T-helper 2 cell treated with Interferon-gamma antibody and Interleukin-4, amounts not matched to agents 5 μg/mL and 100 μg/mL, for 36 hours (primary cell): ENCODE results near the gene SHROOM2.

Source experiments
- DNase-seq: peaks from one replicate; pipeline ENCODE4 v3.0.0; 2021; ENCODE audit warnings: low spot score
- H3K27ac Mint-ChIP-seq: one replicate; pipeline ENCODE4 v1.8.0; 2021; ENCODE audit warnings: mild to moderate bottlenecking, mixed read lengths
- H3K27me3 Mint-ChIP-seq: one replicate; pipeline ENCODE4 v1.8.0; 2021; ENCODE audit warnings: low read depth, mixed read lengths
- H3K36me3 Mint-ChIP-seq: one replicate; pipeline ENCODE4 v1.8.0; 2021; ENCODE audit warnings: low read depth, mixed read lengths
- H3K4me1 Mint-ChIP-seq: one replicate; pipeline ENCODE4 v1.8.0; 2021; ENCODE audit warnings: low read depth, mixed read lengths
- H3K4me3 Mint-ChIP-seq: one replicate; pipeline ENCODE4 v1.8.0; 2022; ENCODE audit warnings: mild to moderate bottlenecking, moderate library complexity, mixed read lengths
- H3K9me3 Mint-ChIP-seq: one replicate; pipeline ENCODE4 v1.8.0; 2021; ENCODE audit warnings: mixed read lengths

The SHROOM2 gene

DNA sequence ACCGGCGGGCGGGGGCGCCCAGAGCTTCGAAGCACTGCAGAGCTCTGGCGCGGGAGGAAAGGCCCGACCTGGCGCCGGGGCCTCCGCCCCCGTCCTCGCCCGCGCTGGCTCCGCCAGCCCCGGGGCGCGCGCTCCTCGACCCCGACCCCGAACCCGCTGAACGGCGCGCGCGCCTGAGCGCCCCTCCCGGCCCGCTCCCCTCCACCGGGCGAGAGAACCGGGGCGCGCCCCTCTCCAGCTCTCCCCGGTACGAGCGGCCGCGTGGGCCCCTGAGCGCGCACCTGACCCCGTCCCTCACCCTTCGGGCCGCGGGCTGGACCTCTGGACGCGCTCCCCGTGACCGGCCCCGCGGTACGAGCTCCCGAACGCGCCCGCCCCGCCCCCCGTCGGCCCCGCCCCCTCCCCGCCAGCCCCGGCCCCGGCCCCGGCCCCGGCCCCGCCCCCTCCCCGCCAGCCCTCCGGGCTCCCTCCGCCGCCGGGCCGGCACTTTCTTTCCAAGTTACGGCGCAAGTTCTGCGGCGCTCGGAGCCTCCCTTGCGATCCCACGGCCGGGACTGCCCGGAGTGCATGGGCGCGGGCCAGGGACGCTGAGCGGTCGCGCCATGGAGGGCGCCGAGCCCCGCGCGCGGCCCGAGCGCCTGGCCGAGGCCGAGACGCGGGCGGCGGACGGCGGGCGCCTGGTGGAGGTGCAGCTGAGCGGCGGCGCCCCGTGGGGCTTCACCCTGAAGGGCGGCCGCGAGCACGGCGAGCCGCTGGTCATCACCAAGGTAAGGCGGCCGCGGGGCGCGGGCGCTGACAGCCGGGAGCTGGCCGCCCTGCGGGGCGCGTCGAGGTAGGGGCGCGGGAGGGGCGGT lies at the start of gene SHROOM2:
SHROOM2 (plus strand) TSS at position 486 of the 854 bp plus-strand sequence; CDS start at position 603, 117 bp downstream.
- no peak for DNase-seq
- Mint-ChIP-seq H3K4me1 (no peaks in the 10 kb centered on the region), H3K27ac (no peak within 1 kb of the TSS), H3K27me3 (peaks cover 47% of the 10 kb centered on the region), H3K4me3 (peak within 1 kb of the TSS; percentile 57), H3K9me3 (no peaks in the 10 kb centered on the region), H3K36me3 (no peaks in the 10 kb centered on the region)

DNA sequence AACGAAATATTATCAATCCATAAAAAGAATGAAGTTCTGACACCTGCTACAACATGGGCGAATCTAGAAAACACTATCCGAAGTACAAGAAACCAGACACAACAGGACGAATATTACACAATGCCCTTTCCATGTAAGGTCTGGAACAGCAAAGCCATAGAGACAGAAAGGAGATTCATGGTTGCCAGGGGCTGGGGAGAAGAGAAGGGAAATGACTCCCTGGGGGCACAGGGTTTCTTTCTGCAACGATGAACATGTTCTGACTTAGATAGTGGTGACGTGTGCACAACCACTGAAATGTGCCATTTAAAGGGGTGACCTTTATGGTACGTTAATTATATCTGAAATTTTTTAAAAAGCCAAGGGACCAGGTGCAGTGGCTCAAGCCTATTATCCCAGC lies 48.9 kb upstream of the SHROOM2 start:
- H3K27ac Mint-ChIP-seq, result no peak overlapping the region
- no peaks in the 10 kb centered on the region for H3K4me1 Mint-ChIP-seq
- H3K27me3 Mint-ChIP-seq, result peaks cover 2% of the 10 kb centered on the region
- H3K9me3 Mint-ChIP-seq, result no peaks in the 10 kb centered on the region
- H3K4me3 Mint-ChIP-seq, result no peak overlapping the region
- DNase-seq, result no peak
- H3K36me3 Mint-ChIP-seq, result no peaks in the 10 kb centered on the region

- no peak overlapping the region for H3K4me3 Mint-ChIP-seq
- H3K36me3 Mint-ChIP-seq, result no peaks in the 10 kb centered on the region
- no peak for DNase-seq
- H3K4me1 Mint-ChIP-seq, result no peaks in the 10 kb centered on the region
- H3K9me3 Mint-ChIP-seq, result no peaks in the 10 kb centered on the region
- peaks cover 2% of the 10 kb centered on the region for H3K27me3 Mint-ChIP-seq
- no peak overlapping the region for H3K27ac Mint-ChIP-seq
These were observed 48.1 kb upstream of the SHROOM2 start for GRCh38 chrX:9738151-9738550.

- no peak overlapping the region for H3K27ac Mint-ChIP-seq
These were observed 47.1 kb upstream of the SHROOM2 start for GRCh38 chrX:9739130-9739529.

DNA sequence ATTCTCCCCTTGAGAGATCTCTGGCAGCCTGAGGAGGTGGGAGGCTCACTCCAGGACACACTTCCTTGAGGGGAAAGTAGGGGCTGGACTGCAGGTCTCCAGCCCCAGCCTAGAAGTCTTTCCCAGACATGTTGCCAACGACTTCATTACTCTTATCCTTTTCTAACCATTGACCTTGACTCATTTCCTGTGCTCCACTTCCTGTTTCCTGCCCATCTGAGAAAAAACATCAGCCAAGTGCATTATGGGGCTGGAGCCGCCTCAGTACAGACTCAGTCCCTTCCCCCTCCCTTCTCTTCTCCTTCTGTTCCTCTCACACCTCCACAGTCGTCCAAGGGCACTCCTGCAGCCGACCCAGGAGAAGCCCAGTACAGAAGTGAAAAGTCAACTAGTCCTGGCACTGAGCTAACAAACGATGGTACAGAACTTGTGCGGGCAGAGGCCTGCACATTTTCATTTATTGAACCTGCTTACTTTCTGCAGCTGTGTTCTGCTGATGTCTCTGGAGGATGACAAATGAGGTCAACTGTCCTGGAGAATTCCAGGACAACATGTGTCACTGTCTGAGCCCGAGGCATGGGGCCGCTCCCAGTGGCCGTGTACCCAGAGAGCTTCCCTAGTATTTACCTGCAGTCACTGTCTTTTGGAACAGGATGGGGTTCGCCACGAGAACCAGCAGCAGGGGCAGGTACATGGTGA lies 40.7 kb upstream of the SHROOM2 start:
- DNase-seq, result no peak
- peaks cover 13% of the 10 kb centered on the region for H3K4me1 Mint-ChIP-seq
- no peaks in the 10 kb centered on the region for H3K27me3 Mint-ChIP-seq
- H3K27ac Mint-ChIP-seq, result peak overlapping the region; percentile 75
- peaks cover 6% of the 10 kb centered on the region for H3K36me3 Mint-ChIP-seq
- H3K4me3 Mint-ChIP-seq, result peak overlapping the region; percentile 54
- H3K9me3 Mint-ChIP-seq, result peaks cover 6% of the 10 kb centered on the region

More at GRCh38 chrX:9739130-9739529, 47.1 kb upstream of the SHROOM2 start:
- Mint-ChIP-seq H3K27me3 (peaks cover 2% of the 10 kb centered on the region), H3K4me3 (no peak overlapping the region), H3K9me3 (no peaks in the 10 kb centered on the region), H3K36me3 (no peaks in the 10 kb centered on the region), H3K4me1 (no peaks in the 10 kb centered on the region)
- DNase-seq, result no peak

- no peak overlapping the region for H3K4me3 Mint-ChIP-seq
- peaks cover 6% of the 10 kb centered on the region for H3K36me3 Mint-ChIP-seq
- peaks cover 6% of the 10 kb centered on the region for H3K9me3 Mint-ChIP-seq
- H3K27ac Mint-ChIP-seq, result no peak overlapping the region
- DNase-seq, result no peak
- peaks cover 13% of the 10 kb centered on the region for H3K4me1 Mint-ChIP-seq
- no peaks in the 10 kb centered on the region for H3K27me3 Mint-ChIP-seq
These were observed 39.9 kb upstream of the SHROOM2 start for GRCh38 chrX:9746148-9746888.

DNA sequence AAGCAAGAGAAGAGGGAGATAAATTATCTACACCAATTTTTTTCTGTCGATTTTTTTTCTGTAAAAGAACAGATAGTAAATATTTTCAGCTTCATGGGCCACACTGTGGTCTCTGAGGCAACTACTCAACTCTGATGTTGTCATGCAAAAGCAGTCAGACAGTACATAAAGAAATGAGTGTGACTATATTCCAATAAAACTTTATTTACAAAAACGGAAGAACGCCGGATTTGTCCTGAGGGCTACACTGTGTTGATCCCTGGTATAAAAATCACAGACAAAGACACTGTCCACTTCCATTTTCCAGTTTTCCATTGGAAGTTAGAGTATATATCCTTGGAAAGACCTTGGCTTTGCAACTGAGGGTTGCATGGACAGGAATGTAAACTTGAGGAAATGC lies 38.6 kb upstream of the SHROOM2 start:
- Mint-ChIP-seq H3K4me3 (no peak overlapping the region), H3K4me1 (peaks cover 13% of the 10 kb centered on the region), H3K36me3 (peaks cover 6% of the 10 kb centered on the region), H3K27me3 (no peaks in the 10 kb centered on the region), H3K9me3 (peaks cover 6% of the 10 kb centered on the region), H3K27ac (no peak overlapping the region)
- DNase-seq, result no peak

DNA sequence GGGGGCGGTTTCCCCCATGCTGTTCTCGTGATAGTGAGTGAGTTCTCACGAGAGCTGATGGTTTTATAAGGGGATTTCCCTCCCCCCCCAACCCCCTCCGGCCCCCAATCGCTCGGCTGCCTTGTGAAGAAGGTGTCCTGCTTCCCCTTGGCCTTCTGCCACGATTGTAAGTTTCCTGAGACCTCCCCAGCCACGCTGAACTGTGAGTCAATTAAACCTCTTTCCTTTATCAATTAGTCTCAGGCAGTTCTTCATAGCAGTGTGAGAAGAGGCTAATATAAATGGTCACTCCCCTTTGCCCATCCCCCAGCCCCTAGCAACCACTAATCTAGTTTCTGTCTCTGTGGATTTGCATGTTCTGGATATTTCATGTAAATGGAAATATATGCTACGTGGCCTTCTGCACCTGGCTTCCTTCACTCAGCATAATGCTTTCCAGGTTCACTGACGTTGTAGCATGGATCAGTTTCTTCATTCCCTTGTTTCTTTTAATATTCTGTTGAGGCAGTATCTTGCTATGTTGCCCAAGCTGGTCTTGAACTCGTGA lies 37.0 kb upstream of the SHROOM2 start:
- Mint-ChIP-seq H3K4me1 (peaks cover 13% of the 10 kb centered on the region), H3K27ac (no peak overlapping the region), H3K27me3 (no peaks in the 10 kb centered on the region), H3K36me3 (peaks cover 6% of the 10 kb centered on the region), H3K9me3 (peaks cover 6% of the 10 kb centered on the region), H3K4me3 (no peak overlapping the region)
- DNase-seq, result no peak

DNA sequence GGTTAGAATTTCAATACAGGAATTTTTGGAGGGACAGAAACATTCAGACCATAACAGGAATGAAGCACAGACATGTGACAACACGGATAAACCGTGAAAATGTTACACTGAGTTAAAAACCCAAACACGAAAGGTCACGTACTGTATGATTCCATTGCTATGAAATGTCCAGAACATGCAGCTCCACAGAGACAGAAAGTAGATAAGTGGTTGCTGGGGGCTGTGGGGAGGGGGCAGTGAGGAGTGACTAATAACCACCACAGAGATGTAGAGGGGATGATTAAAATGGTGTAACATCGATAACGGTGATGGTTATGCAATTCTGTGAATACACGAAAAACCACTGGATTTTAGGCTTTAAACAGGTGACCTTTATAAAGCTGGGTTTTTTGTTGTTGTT lies 28.9 kb upstream of the SHROOM2 start:
- H3K36me3 Mint-ChIP-seq, result no peaks in the 10 kb centered on the region
- H3K4me3 Mint-ChIP-seq, result no peak overlapping the region
- DNase-seq, result no peak
- H3K27ac Mint-ChIP-seq, result no peak overlapping the region
- H3K27me3 Mint-ChIP-seq, result peaks cover under 1% of the 10 kb centered on the region
- H3K4me1 Mint-ChIP-seq, result no peaks in the 10 kb centered on the region
- no peaks in the 10 kb centered on the region for H3K9me3 Mint-ChIP-seq

DNA sequence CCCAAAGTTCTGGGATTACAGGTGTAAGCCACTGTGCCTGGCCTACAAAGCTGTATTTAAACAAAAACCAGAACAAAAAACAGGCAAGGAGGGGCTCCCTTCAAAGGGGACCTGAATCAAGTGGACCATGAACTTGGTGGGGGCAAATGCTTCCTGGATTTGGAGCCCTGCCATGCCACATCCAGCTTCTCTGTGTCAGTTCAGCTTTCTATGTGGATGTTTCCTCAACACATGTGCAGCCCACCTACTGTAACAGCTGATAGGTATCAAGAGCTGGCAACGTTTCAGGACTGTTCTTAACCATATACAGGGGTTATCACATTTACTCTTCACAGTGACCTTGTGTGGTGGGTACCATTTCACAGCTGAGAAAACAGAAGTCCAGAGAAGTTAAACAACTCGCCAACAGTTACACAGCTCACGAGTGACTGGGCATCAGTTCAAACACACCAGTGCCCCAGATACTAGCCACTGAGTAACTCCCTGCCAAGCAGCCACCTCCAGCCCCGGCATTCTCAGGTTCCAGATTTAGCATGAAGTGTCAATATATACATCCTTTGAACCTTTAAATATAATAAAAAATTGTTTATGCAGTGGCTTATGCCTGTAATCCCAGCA lies 28.1 kb upstream of the SHROOM2 start:
- Mint-ChIP-seq H3K36me3 (no peaks in the 10 kb centered on the region), H3K27ac (no peak overlapping the region), H3K9me3 (no peaks in the 10 kb centered on the region), H3K4me1 (no peaks in the 10 kb centered on the region), H3K4me3 (no peak overlapping the region), H3K27me3 (peaks cover 4% of the 10 kb centered on the region)
- no peak for DNase-seq

- Mint-ChIP-seq H3K27me3 (peaks cover 7% of the 10 kb centered on the region), H3K4me3 (no peak overlapping the region), H3K36me3 (no peaks in the 10 kb centered on the region), H3K27ac (no peak overlapping the region), H3K9me3 (no peaks in the 10 kb centered on the region), H3K4me1 (no peaks in the 10 kb centered on the region)
- DNase-seq, result no peak
These were observed 26.9 kb upstream of the SHROOM2 start for GRCh38 chrX:9759337-9759736.

- Mint-ChIP-seq H3K4me3 (no peak overlapping the region), H3K27ac (no peak overlapping the region), H3K4me1 (no peaks in the 10 kb centered on the region), H3K36me3 (no peaks in the 10 kb centered on the region), H3K27me3 (peaks cover 21% of the 10 kb centered on the region), H3K9me3 (no peaks in the 10 kb centered on the region)
- DNase-seq, result no peak
These were observed 21.0 kb upstream of the SHROOM2 start for GRCh38 chrX:9765072-9765736.

GRCh38 chrX:9765737-9766097 lies 20.5 kb upstream of the SHROOM2 start, which contains the start of gene GPR143:
Gene GPR143, minus strand, starts transcription at chrX:9765847. Its CDS starts 30 bp downstream, at chrX:9765817.
- H3K9me3 Mint-ChIP-seq, result no peaks in the 10 kb centered on the region
- peaks cover 21% of the 10 kb centered on the region for H3K27me3 Mint-ChIP-seq
- no peak within 1 kb of the TSS for H3K4me3 Mint-ChIP-seq
- no peak for DNase-seq
- no peak within 1 kb of the TSS for H3K27ac Mint-ChIP-seq
- no peaks in the 10 kb centered on the region for H3K36me3 Mint-ChIP-seq
- H3K4me1 Mint-ChIP-seq, result no peaks in the 10 kb centered on the region
